HepG2 (cell line): ENCODE data around the gene TMEM222.

Source experiments
- ELK4 ChIP-seq: sonication (generic); formaldehyde crosslinking; IDR thresholded peaks from 2 replicates; pipeline ENCODE4 v1.9.0; 2021; ENCODE audit warnings: missing genetic modification reagents, borderline replicate concordance
- FOXK1 ChIP-seq: sonication (generic); formaldehyde crosslinking; IDR thresholded peaks from 2 replicates; pipeline ENCODE4 v1.4.0; 2020; ENCODE audit warnings: low read depth, missing genetic modification reagents, borderline replicate concordance
- HNRNPLL ChIP-seq: fragments of 200-400 bp; formaldehyde crosslinking; IDR thresholded peaks from 2 replicates; pipeline ENCODE4 v1.6.1; 2017; ENCODE audit warnings: mild to moderate bottlenecking, low read depth, low read length; ENCODE audit not compliant: poor library complexity, severe bottlenecking
- NR3C1 ChIP-seq: sonication (generic); formaldehyde crosslinking; IDR thresholded peaks from 2 replicates; pipeline ENCODE4 v1.4.0; 2020; ENCODE audit warnings: missing genetic modification reagents
- PRDM4 ChIP-seq: sonication (generic); formaldehyde crosslinking; IDR thresholded peaks from 2 replicates; pipeline ENCODE4 v1.9.0; 2021; ENCODE audit warnings: missing genetic modification reagents, borderline replicate concordance
- TAF15 ChIP-seq: fragments of 200-400 bp; formaldehyde crosslinking; IDR thresholded peaks from one replicate; pipeline ENCODE4 v1.6.1; 2018; ENCODE audit warnings: mild to moderate bottlenecking, low read depth, low read length; ENCODE audit not compliant: poor library complexity, severe bottlenecking
- TCF7L2 ChIP-seq: IDR thresholded peaks from 2 replicates; pipeline ENCODE4 v1.6.1; 2011; ENCODE audit warnings: mild to moderate bottlenecking, low read depth, low read length, moderate library complexity
- TRIM24 ChIP-seq: sonication (generic); formaldehyde crosslinking; IDR thresholded peaks from 2 replicates; pipeline ENCODE4 v1.8.0; 2022; ENCODE audit warnings: mild to moderate bottlenecking, missing genetic modification reagents
- ZNF770 ChIP-seq: sonication (generic); formaldehyde crosslinking; IDR thresholded peaks from 2 replicates; pipeline ENCODE4 v1.5.0; 2020; ENCODE audit warnings: mild to moderate bottlenecking, missing genetic modification reagents
- ZNF788 ChIP-seq: sonication (generic); formaldehyde crosslinking; IDR thresholded peaks from 2 replicates; pipeline ENCODE4 v1.5.0; 2020; ENCODE audit warnings: mild to moderate bottlenecking, missing genetic modification reagents, borderline replicate concordance

- TF ChIP-seq ELK4 (no peak), FOXK1 (CRISPR knock-in tag) (peak; percentile 97), ZNF788 (CRISPR knock-in tag) (peak; percentile 97; the same call in 1 of the 2 replicates), HNRNPLL (peak; percentile 86), ZNF770 (peak; percentile 67), TRIM24 (no peak), NR3C1 (no peak), TCF7L2 (no peak), TAF15 (peak; percentile 64), PRDM4 (no peak)
Observed at GRCh38 chr1:27321813-27322568, at the start of gene TMEM222.
